HEK293 (cell line): ENCODE results near the gene MTHFD1L.

Experiments used
- CTCF ChIA-PET: fragments of 350-600 bp; formaldehyde crosslinking; extraction: SDS; loops from one replicate; lab custom pipeline; 2021; ENCODE audit warnings: antibody characterized with exemption; lab: Yijun Ruan, JAX
- POLR2A ChIA-PET: fragments of 300-600 bp; formaldehyde crosslinking; extraction: SDS; loops from one replicate; lab custom pipeline; 2020; ENCODE audit warnings: antibody characterized with exemption, inconsistent platforms; lab: Yijun Ruan, JAX
- H3K27ac ChIP-seq: fragments of 200-500 bp; sonication (Bioruptor generic); 2 replicates; pipeline ENCODE4 v1.5.1; 2014; ENCODE audit warnings: low read depth, low read length, control low read depth, inconsistent platforms; ENCODE audit errors: extremely low read depth
- H3K36me3 ChIP-seq, 2 experiments: fragments of 200-500 bp in 1 of 2; sonication (Bioruptor generic) in 1 of 2; 1 replicate in 1 of 2; 2 replicates in 1 of 2; pipeline ENCODE4 v1.5.1; 2014 to 2017; ENCODE audit warnings: inconsistent platforms in 2 of 2, low read length in 2 of 2; ENCODE audit not compliant: control insufficient read depth in 2 of 2, insufficient read depth in 1 of 2
- H3K4me1 ChIP-seq: fragments of 200-500 bp; sonication (Bioruptor generic); 2 replicates; pipeline ENCODE4 v1.5.1; 2014; ENCODE audit warnings: mild to moderate bottlenecking, low read length, inconsistent platforms; ENCODE audit not compliant: control insufficient read depth, insufficient read depth
- H3K4me3 ChIP-seq: 2 replicates; pipeline ENCODE4 v1.5.1; 2011; ENCODE audit warnings: low read depth, mild to moderate bottlenecking, control low read depth, low read length, moderate library complexity
- H3K9me3 ChIP-seq: fragments of 200-500 bp; sonication (Bioruptor generic); 2 replicates; pipeline ENCODE4 v1.5.1; 2014; ENCODE audit warnings: low read depth, low read length, inconsistent platforms; ENCODE audit not compliant: control insufficient read depth, insufficient read depth
- EGR2 ChIP-seq: fragments of 450-650 bp; formaldehyde crosslinking; IDR thresholded peaks from 2 replicates; pipeline ENCODE4 v1.5.1; 2016; ENCODE audit warnings: low read depth, missing biosample characterization, missing genetic modification characterization
- GLIS1 ChIP-seq: fragments of 450-650 bp; formaldehyde crosslinking; IDR thresholded peaks from 2 replicates; pipeline ENCODE4 v1.5.1; 2016; ENCODE audit warnings: missing biosample characterization, missing genetic modification characterization
- HOXC10 ChIP-seq: sonication (generic); formaldehyde crosslinking; IDR thresholded peaks from 2 replicates; pipeline ENCODE4 v1.8.1; 2023; ENCODE audit warnings: mild to moderate bottlenecking, missing genetic modification reagents
- KLF16 ChIP-seq: fragments of 450-650 bp; formaldehyde crosslinking; IDR thresholded peaks from 2 replicates; pipeline ENCODE4 v1.5.1; 2017; ENCODE audit warnings: missing biosample characterization, missing genetic modification characterization
- KLF8 ChIP-seq: fragments of 450-650 bp; formaldehyde crosslinking; IDR thresholded peaks from 2 replicates; pipeline ENCODE4 v1.5.1; 2016; ENCODE audit warnings: missing biosample characterization, missing genetic modification characterization
- OVOL3 ChIP-seq: fragments of 450-650 bp; formaldehyde crosslinking; IDR thresholded peaks from 2 replicates; pipeline ENCODE4 v1.5.1; 2016; ENCODE audit warnings: missing biosample characterization, missing genetic modification characterization
- ZEB2 ChIP-seq: fragments of 450-650 bp; formaldehyde crosslinking; IDR thresholded peaks from 2 replicates; pipeline ENCODE4 v1.5.1; 2016; ENCODE audit warnings: missing biosample characterization, missing genetic modification characterization
- ZFP37 ChIP-seq: fragments of 450-650 bp; formaldehyde crosslinking; IDR thresholded peaks from 2 replicates; pipeline ENCODE4 v1.5.1; 2016; ENCODE audit warnings: missing biosample characterization, missing genetic modification characterization
- ZNF132 ChIP-seq: fragments of 450-650 bp; formaldehyde crosslinking; IDR thresholded peaks from 2 replicates; pipeline ENCODE4 v1.5.1; 2017; ENCODE audit warnings: missing biosample characterization, missing genetic modification characterization, borderline replicate concordance
- ZNF138 ChIP-seq: fragments of 450-650 bp; formaldehyde crosslinking; IDR thresholded peaks from 2 replicates; pipeline ENCODE4 v1.5.1; 2016; ENCODE audit warnings: missing biosample characterization, missing genetic modification characterization, borderline replicate concordance
- ZNF335 ChIP-seq: fragments of 450-650 bp; formaldehyde crosslinking; conservative IDR thresholded peaks from 2 replicates; pipeline ENCODE4 v1.5.1; 2016; ENCODE audit warnings: missing biosample characterization, missing genetic modification characterization
- ZNF426 ChIP-seq: fragments of 450-650 bp; formaldehyde crosslinking; IDR thresholded peaks from 2 replicates; pipeline ENCODE4 v1.5.1; 2017; ENCODE audit warnings: missing biosample characterization, missing genetic modification characterization, mild to moderate bottlenecking, inconsistent platforms, moderate library complexity
- ZNF514 ChIP-seq: fragments of 450-650 bp; formaldehyde crosslinking; IDR thresholded peaks from 2 replicates; pipeline ENCODE4 v1.5.1; 2016; ENCODE audit warnings: missing biosample characterization, missing genetic modification characterization
- ZNF585B ChIP-seq: fragments of 450-650 bp; formaldehyde crosslinking; IDR thresholded peaks from 2 replicates; pipeline ENCODE4 v1.5.1; 2016; ENCODE audit warnings: missing biosample characterization, missing genetic modification characterization
- ZNF610 ChIP-seq: fragments of 450-650 bp; formaldehyde crosslinking; IDR thresholded peaks from 2 replicates; pipeline ENCODE4 v1.5.1; 2016; ENCODE audit warnings: missing biosample characterization, missing genetic modification characterization, borderline replicate concordance
- ZNF621 ChIP-seq: fragments of 450-650 bp; formaldehyde crosslinking; IDR thresholded peaks from 2 replicates; pipeline ENCODE4 v1.5.1; 2017; ENCODE audit warnings: missing biosample characterization, missing genetic modification characterization
- ZNF837 ChIP-seq: fragments of 450-650 bp; formaldehyde crosslinking; IDR thresholded peaks from 2 replicates; pipeline ENCODE4 v1.5.1; 2016; ENCODE audit warnings: missing biosample characterization, missing genetic modification characterization
- ZSCAN23 ChIP-seq: fragments of 450-650 bp; formaldehyde crosslinking; IDR thresholded peaks from 2 replicates; pipeline ENCODE4 v1.5.1; 2016; ENCODE audit warnings: missing biosample characterization, missing genetic modification characterization
- ZXDB ChIP-seq: fragments of 450-650 bp; formaldehyde crosslinking; IDR thresholded peaks from 2 replicates; pipeline ENCODE4 v1.5.1; 2016; ENCODE audit warnings: missing biosample characterization, missing genetic modification characterization
- TF ChIP-seq, protein P1 (sequence below): fragments of 450-650 bp; formaldehyde crosslinking; IDR thresholded peaks from 2 replicates; pipeline ENCODE4 v1.5.1; 2016; ENCODE audit warnings: missing biosample characterization, missing genetic modification characterization
- TF ChIP-seq, protein P2 (sequence below): fragments of 450-650 bp; formaldehyde crosslinking; IDR thresholded peaks from 2 replicates; pipeline ENCODE4 v1.5.1; 2016; ENCODE audit warnings: missing biosample characterization, missing genetic modification characterization
- TF ChIP-seq, protein P3 (sequence below): fragments of 450-650 bp; formaldehyde crosslinking; IDR thresholded peaks from 2 replicates; pipeline ENCODE4 v1.5.1; 2016; ENCODE audit warnings: missing biosample characterization, missing genetic modification characterization
- TF ChIP-seq, protein P4 (sequence below): fragments of 450-650 bp; formaldehyde crosslinking; IDR thresholded peaks from 2 replicates; pipeline ENCODE4 v1.5.1; 2016; ENCODE audit warnings: missing biosample characterization, missing genetic modification characterization, borderline replicate concordance

Gene MTHFD1L

DNA sequence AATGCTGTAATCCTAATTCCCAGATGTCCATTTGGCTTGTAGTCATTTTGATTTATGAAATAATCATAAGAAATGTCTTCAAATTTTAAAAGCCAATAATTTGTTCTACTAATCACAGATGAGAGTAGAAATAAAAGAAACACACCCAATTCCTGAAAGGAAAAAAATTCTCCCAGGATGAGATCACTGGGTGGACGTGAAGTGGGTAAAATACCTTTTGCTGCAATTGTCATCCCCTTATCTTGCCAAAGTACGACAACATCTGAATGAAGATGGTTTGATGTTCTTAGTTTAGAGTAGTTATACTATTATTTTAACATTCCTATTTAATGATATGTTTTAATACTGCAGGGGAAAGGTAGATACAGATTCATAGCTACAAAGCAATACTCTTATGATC, 33.7 kb downstream of the MTHFD1L start:
- ChIA-PET CTCF (interaction anchor here (0.6 to 6.8 kb wide), 4 partner anchors 7 to 1334 kb away, joined by 3 to 57 read pairs (median 4); no protein-coding TSS in a partner anchor), POLR2A (no interaction called here)
- Histone ChIP-seq H3K27ac (no peak overlapping the region), H3K36me3 (peaks cover 0 to 4% of the 10 kb centered on the region in 2 experiments; a peak in 2 of 3 replicates), H3K4me3 (no peak overlapping the region), H3K4me1 (peaks cover 6% of the 10 kb centered on the region; the same call in 1 of the 2 replicates), H3K9me3 (no peaks in the 10 kb centered on the region)
- TF ChIP-seq ZNF585B (no peak), ZNF132 (tag by site-specific recombination) (no peak), ZNF335 (no peak), GLIS1 (tag by site-specific recombination) (no peak), KLF16 (tag by site-specific recombination) (no peak), ZNF138 (tag by site-specific recombination) (no peak), KLF8 (tag by site-specific recombination) (no peak), OVOL3 (tag by site-specific recombination) (no peak), EGR2 (tag by site-specific recombination) (no peak), ZEB2 (tag by site-specific recombination) (no peak), ZFP37 (no peak), ZNF610 (tag by site-specific recombination) (no peak), ZNF514 (tag by site-specific recombination) (no peak), ZNF621 (no peak)
- TF ChIP-seq, protein P1, sequence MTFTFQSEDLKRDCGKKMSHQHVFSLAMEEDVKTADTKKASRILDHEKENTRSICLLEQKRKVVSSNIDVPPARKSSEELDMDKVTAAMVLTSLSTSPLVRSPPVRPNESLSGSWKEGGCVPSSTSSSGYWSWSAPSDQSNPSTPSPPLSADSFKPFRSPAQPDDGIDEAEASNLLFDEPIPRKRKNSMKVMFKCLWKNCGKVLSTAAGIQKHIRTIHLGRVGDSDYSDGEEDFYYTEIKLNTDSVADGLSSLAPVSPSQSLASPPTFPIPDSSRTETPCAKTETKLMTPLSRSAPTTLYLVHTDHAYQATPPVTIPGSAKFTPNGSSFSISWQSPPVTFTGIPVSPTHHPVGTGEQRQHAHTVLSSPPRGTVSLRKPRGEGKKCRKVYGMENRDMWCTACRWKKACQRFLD (tag by site-specific recombination), result no peak
- TF ChIP-seq, protein P2, sequence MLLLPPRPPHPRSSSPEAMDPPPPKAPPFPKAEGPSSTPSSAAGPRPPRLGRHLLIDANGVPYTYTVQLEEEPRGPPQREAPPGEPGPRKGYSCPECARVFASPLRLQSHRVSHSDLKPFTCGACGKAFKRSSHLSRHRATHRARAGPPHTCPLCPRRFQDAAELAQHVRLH (tag by site-specific recombination), result no peak
- TF ChIP-seq, protein P3, sequence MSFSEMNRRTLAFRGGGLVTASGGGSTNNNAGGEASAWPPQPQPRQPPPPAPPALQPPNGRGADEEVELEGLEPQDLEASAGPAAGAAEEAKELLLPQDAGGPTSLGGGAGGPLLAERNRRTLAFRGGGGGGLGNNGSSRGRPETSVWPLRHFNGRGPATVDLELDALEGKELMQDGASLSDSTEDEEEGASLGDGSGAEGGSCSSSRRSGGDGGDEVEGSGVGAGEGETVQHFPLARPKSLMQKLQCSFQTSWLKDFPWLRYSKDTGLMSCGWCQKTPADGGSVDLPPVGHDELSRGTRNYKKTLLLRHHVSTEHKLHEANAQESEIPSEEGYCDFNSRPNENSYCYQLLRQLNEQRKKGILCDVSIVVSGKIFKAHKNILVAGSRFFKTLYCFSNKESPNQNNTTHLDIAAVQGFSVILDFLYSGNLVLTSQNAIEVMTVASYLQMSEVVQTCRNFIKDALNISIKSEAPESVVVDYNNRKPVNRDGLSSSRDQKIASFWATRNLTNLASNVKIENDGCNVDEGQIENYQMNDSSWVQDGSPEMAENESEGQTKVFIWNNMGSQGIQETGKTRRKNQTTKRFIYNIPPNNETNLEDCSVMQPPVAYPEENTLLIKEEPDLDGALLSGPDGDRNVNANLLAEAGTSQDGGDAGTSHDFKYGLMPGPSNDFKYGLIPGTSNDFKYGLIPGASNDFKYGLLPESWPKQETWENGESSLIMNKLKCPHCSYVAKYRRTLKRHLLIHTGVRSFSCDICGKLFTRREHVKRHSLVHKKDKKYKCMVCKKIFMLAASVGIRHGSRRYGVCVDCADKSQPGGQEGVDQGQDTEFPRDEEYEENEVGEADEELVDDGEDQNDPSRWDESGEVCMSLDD, result no peak
- TF ChIP-seq, protein P4, sequence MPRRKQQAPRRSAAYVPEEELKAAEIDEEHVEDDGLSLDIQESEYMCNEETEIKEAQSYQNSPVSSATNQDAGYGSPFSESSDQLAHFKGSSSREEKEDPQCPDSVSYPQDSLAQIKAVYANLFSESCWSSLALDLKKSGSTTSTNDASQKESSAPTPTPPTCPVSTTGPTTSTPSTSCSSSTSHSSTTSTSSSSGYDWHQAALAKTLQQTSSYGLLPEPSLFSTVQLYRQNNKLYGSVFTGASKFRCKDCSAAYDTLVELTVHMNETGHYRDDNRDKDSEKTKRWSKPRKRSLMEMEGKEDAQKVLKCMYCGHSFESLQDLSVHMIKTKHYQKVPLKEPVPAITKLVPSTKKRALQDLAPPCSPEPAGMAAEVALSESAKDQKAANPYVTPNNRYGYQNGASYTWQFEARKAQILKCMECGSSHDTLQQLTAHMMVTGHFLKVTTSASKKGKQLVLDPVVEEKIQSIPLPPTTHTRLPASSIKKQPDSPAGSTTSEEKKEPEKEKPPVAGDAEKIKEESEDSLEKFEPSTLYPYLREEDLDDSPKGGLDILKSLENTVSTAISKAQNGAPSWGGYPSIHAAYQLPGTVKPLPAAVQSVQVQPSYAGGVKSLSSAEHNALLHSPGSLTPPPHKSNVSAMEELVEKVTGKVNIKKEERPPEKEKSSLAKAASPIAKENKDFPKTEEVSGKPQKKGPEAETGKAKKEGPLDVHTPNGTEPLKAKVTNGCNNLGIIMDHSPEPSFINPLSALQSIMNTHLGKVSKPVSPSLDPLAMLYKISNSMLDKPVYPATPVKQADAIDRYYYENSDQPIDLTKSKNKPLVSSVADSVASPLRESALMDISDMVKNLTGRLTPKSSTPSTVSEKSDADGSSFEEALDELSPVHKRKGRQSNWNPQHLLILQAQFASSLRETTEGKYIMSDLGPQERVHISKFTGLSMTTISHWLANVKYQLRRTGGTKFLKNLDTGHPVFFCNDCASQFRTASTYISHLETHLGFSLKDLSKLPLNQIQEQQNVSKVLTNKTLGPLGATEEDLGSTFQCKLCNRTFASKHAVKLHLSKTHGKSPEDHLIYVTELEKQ (tag by site-specific recombination), result no peak

DNA sequence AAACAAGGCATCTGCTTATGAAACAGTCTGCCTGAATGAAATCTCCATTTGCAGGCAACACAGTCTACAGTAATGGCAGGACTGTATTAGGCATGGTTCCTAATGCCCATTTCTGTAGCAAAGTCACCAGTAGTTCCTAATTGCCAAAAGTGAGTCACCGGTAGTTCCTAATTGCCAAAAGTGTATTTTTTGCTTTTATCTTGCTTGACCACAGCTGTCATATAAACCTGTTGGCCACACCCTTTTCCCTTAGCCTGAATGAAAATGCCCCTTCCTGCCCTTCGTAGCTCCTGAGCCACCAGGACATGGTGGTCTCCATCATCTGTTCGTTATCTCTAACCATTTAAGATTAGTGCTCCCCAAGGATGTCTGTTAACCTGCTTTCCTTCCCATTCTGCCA, 34.5 kb downstream of the MTHFD1L start:
- no peak overlapping the region for H3K27ac ChIP-seq
- POLR2A ChIA-PET, result interaction anchor here (0.9 kb wide), 1 partner anchor 8 kb away, joined by 3 read pairs; no protein-coding TSS in a partner anchor
- H3K4me1 ChIP-seq, result peaks cover 3% of the 10 kb centered on the region; the same call in 1 of the 2 replicates
- peaks cover 0 to 4% of the 10 kb centered on the region in 2 experiments; a peak in 2 of 3 replicates for H3K36me3 ChIP-seq
- H3K9me3 ChIP-seq, result no peaks in the 10 kb centered on the region
- H3K4me3 ChIP-seq, result no peak overlapping the region
- CTCF ChIA-PET, result interaction anchor here (0.6 to 6.8 kb wide), 2 partner anchors 8 to 22 kb away, joined by 3 to 57 read pairs; no protein-coding TSS in a partner anchor
- TF ChIP-seq HOXC10 (CRISPR knock-in tag) (no peak), ZSCAN23 (tag by site-specific recombination) (no peak), ZXDB (tag by site-specific recombination) (no peak), ZNF837 (tag by site-specific recombination) (no peak), ZNF426 (tag by site-specific recombination) (no peak)
